ENCODE results near the gene MYCBP2. TPM values are rescaled to one million over a fixed set of nuclear protein-coding genes. Genes with fewer than 3 reads are reported as not detected.

Gene MYCBP2
- polyA plus RNA-seq, 1 of the 3 experiments (the other 2 are of a cell fraction): 18.5 TPM

DNA sequence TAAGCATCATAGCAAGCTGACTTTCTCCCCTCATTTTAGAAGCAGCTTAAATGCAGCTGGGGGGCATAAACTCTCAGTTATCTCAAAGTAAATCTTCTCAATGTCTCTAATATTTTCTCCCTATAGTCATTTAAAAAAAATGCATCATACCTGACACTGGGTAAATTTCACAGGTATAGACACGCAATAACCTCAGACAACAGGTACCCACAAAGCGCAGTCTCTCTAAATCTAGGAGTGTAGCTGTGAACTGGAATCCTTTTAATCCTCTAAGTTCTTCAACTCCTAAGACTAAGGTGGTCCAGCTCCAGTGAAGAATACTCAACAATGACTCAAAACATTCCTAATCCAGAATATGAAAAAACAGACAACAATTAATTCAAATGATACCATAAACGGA, 141.2 kb downstream of the MYCBP2 start:
- no peak overlapping the region for H3K9ac ChIP-seq
- peaks cover 62 to 66% of the 10 kb centered on the region in 2 experiments for H3K36me3 ChIP-seq (replicated peaks in 1 of 2; ENCODE audit: control insufficient read depth in 1 of 2, insufficient read depth in 2 of 2, low read length in 1 of 2)
- ChIA-PET POLR2A (no interaction called here), CTCF (interaction anchor here (1.2 kb wide), 1 partner anchor 293 kb away, joined by 5 read pairs; no protein-coding TSS in a partner anchor)
- H3K4me2 ChIP-seq: no peak overlapping the region
- 0 out of 2 replicates have a peak, but pooled peaks cover 3% of the 10 kb centered on the region for H3K9me2 ChIP-seq
- H3K9me3 ChIP-seq: no peaks in the 10 kb centered on the region
- no peaks in the 10 kb centered on the region for H3K27me3 ChIP-seq (ENCODE audit: insufficient read depth)
- DNase-seq: no peak
- H3K4me1 ChIP-seq (ENCODE audit: control insufficient read depth in 1 of 2, insufficient read depth in 2 of 2, low read depth in 1 of 2, low read length in 1 of 2): no peaks in the 10 kb centered on the region; a peak in 1 of 4 replicates
- no peak overlapping the region for H3K27ac ChIP-seq (ENCODE audit: low read depth in 2 of 2, low read length in 1 of 2)
- TF ChIP-seq ELF1 (IDR thresholded peaks at IDR 0.05): no peak
- TF ChIP-seq RCOR1 (IDR thresholded peaks at IDR 0.05; ENCODE audit: low read length): no peak
- no peak for TF ChIP-seq NFIC (IDR thresholded peaks at IDR 0.05; ENCODE audit: borderline replicate concordance)
- TF ChIP-seq TAF1 (IDR thresholded peaks at IDR 0.05; ENCODE audit: borderline replicate concordance, low read depth, low read length): no peak
- TF ChIP-seq SIN3A (IDR thresholded peaks at IDR 0.05; ENCODE audit: borderline replicate concordance, low read depth, low read length): no peak
- TF ChIP-seq, protein P1, sequence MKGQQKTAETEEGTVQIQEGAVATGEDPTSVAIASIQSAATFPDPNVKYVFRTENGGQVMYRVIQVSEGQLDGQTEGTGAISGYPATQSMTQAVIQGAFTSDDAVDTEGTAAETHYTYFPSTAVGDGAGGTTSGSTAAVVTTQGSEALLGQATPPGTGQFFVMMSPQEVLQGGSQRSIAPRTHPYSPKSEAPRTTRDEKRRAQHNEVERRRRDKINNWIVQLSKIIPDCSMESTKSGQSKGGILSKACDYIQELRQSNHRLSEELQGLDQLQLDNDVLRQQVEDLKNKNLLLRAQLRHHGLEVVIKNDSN (IDR thresholded peaks at IDR 0.05; ENCODE audit: borderline replicate concordance, low read depth): no peak
- TF ChIP-seq USF2 (IDR thresholded peaks at IDR 0.05; ENCODE audit: borderline replicate concordance, low read depth, low read length): no peak
- TF ChIP-seq GATA2 (CRISPR knock-in tag; IDR thresholded peaks at IDR 0.05): no peak
- TF ChIP-seq RFX5 (IDR thresholded peaks at IDR 0.05; ENCODE audit: low read length): no peak
- no peak for TF ChIP-seq NRF1 (IDR thresholded peaks at IDR 0.05; ENCODE audit: low read depth, low read length)
- no peak for TF ChIP-seq FOXM1 (IDR thresholded peaks at IDR 0.05; ENCODE audit: low read depth)
- TF ChIP-seq MAX (IDR thresholded peaks at IDR 0.05; ENCODE audit: low read depth): no peak
- TF ChIP-seq, protein P2, sequence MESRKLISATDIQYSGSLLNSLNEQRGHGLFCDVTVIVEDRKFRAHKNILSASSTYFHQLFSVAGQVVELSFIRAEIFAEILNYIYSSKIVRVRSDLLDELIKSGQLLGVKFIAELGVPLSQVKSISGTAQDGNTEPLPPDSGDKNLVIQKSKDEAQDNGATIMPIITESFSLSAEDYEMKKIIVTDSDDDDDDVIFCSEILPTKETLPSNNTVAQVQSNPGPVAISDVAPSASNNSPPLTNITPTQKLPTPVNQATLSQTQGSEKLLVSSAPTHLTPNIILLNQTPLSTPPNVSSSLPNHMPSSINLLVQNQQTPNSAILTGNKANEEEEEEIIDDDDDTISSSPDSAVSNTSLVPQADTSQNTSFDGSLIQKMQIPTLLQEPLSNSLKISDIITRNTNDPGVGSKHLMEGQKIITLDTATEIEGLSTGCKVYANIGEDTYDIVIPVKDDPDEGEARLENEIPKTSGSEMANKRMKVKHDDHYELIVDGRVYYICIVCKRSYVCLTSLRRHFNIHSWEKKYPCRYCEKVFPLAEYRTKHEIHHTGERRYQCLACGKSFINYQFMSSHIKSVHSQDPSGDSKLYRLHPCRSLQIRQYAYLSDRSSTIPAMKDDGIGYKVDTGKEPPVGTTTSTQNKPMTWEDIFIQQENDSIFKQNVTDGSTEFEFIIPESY (IDR thresholded peaks at IDR 0.05; ENCODE audit: borderline replicate concordance, low read depth): no peak
- no peak for TF ChIP-seq MEF2A (IDR thresholded peaks at IDR 0.05; ENCODE audit: borderline replicate concordance, low read depth)
- TF ChIP-seq JUND (IDR thresholded peaks at IDR 0.05): no peak
- TF ChIP-seq TEAD4 (IDR thresholded peaks at IDR 0.05; ENCODE audit: borderline replicate concordance, insufficient read depth): no peak
- H4K20me1 ChIP-seq (ENCODE audit: insufficient read depth): no peaks in the 10 kb centered on the region
- no peaks in the 10 kb centered on the region for H3K79me2 ChIP-seq (ENCODE audit: insufficient read depth)
- H3K4me3 ChIP-seq (ENCODE audit: low read depth in 2 of 2, low read length in 1 of 2): no peak overlapping the region
- H2AFZ ChIP-seq (ENCODE audit: low read depth): no peak overlapping the region
- H3F3A ChIP-seq (replicated peaks; ENCODE audit: insufficient read depth): no peaks in the 10 kb centered on the region
- 94% methylated on average over 3 of the region's 3 CpGs for WGBS (ENCODE audit: low lambda C conversion rate)
